Lung (tissue), 16 donors: ENCODE measurements around the gene TRABD. TPM values are rescaled to one million over a fixed set of nuclear protein-coding genes. Genes with fewer than 3 reads are reported as not detected.
"Not testable (repeated sequence)": the region's sequence is repeated elsewhere in the genome, so short reads cannot be mapped to it uniquely, and the experiment has no call there.

ENCODE experiments used
- ATAC-seq: fragments of 200-7000 bp; cut with Tn5 transposase; one replicate; pipeline ENCODE4 v1.9.1; 2020; ENCODE audit warnings: moderate number of reproducible peaks; ENCODE audit not compliant: insufficient read depth, low FRiP score
- DNase-seq, 3 donors: peaks; one replicate each; pipeline ENCODE4 v3.0.0-alpha.2; 2013 to 2017
- H3K27ac ChIP-seq, 2 donors: one replicate each; pipeline ENCODE4 v1.5.1; 2013; ENCODE audit warnings: mild to moderate bottlenecking in 2 of 2, moderate library complexity in 2 of 2, control low read depth in 1 of 2, inconsistent platforms in 1 of 2, low read depth in 1 of 2, low read length in 1 of 2
- H3K27me3 ChIP-seq, 3 donors: one replicate each; pipeline ENCODE4 v1.5.1; 2013; ENCODE audit warnings: low read length in 2 of 3; ENCODE audit not compliant: control insufficient read depth in 3 of 3, insufficient read depth in 3 of 3
- H3K36me3 ChIP-seq, 4 donors: one replicate each; pipeline ENCODE4 v1.5.1; 2013; ENCODE audit warnings: low read length in 4 of 4, mild to moderate bottlenecking in 1 of 4, moderate library complexity in 1 of 4; ENCODE audit not compliant: control insufficient read depth in 4 of 4, insufficient read depth in 4 of 4
- H3K4me1 ChIP-seq, 5 donors: one replicate each; pipeline ENCODE4 v1.5.1; 2013; ENCODE audit warnings: low read length in 5 of 5, mild to moderate bottlenecking in 2 of 5, moderate library complexity in 1 of 5; ENCODE audit not compliant: control insufficient read depth in 5 of 5, insufficient read depth in 5 of 5
- H3K4me3 ChIP-seq: one replicate; pipeline ENCODE4 v1.5.1; 2013; ENCODE audit warnings: mild to moderate bottlenecking, control low read depth, moderate library complexity
- H3K9ac ChIP-seq, 2 donors: one replicate each; pipeline ENCODE4 v1.5.1; 2013; ENCODE audit warnings: low read length in 2 of 2, control low read depth in 1 of 2; ENCODE audit not compliant: insufficient read depth in 1 of 2
- H3K9me3 ChIP-seq, 4 donors: one replicate each; pipeline ENCODE4 v1.5.1; 2013; ENCODE audit warnings: low read length in 3 of 4, mild to moderate bottlenecking in 1 of 4, moderate library complexity in 1 of 4; ENCODE audit not compliant: control insufficient read depth in 4 of 4, insufficient read depth in 3 of 4
- CTCF ChIP-seq: IDR thresholded peaks from 2 replicates; pipeline ENCODE4 v1.5.1; 2012; ENCODE audit warnings: mild to moderate bottlenecking; ENCODE audit errors: control extremely low read depth, extremely low read depth
- WGBS, 2 donors: extraction: QIAGEN DNeasy Blood & Tissue Kit; methylation state at CpG; one replicate each; pipeline ENCODE4 v1.1.7; 2013; 5-methylcytosine and 5-hydroxymethylcytosine counted together
- long read RNA-seq, 5 donors: transcript quantifications; one replicate each; lab custom pipeline, GENCODE V29; 2026
- polyA plus RNA-seq, 2 donors: library from polyadenylated mRNA; stranded (reverse); fragments of 200-250 nt; gene quantifications; one replicate each; pipeline ENCODE4 v1.2.1, GENCODE V29; 2013
- total RNA-seq, 2 donors: library from RNA; depleted of rRNA in 1 of 2; stranded (reverse); fragments of >200 nt in 1 of 2; gene quantifications; one replicate each; pipeline ENCODE4 v1.2.1, GENCODE V29; 2014 to 2021
- donor health status: control.
- donor health status: control.
- donor health status: Bipolar disorder and iron deficiency.
- donor health status: healthy.
- donor health status: DM: yes; HTN: yes; CAD: no.

TRABD gene, protein sequence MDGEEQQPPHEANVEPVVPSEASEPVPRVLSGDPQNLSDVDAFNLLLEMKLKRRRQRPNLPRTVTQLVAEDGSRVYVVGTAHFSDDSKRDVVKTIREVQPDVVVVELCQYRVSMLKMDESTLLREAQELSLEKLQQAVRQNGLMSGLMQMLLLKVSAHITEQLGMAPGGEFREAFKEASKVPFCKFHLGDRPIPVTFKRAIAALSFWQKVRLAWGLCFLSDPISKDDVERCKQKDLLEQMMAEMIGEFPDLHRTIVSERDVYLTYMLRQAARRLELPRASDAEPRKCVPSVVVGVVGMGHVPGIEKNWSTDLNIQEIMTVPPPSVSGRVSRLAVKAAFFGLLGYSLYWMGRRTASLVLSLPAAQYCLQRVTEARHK
- total RNA-seq (10 to 100 TPM; 16.2 to 70.3 TPM), polyA plus RNA-seq (10 to 100 TPM; 54.1 to 72.7 TPM)
- long read RNA-seq, donor 1, transcript TRABD-201 (10 exons, 2,329 nt): major isoform, 6 of 12 reads
- long read RNA-seq, donor 1, partial matches to known transcripts: 0 of 12 reads
- long read RNA-seq, donor 1, other reads (novel, unspliced or antisense): 0 of 12 reads
- long read RNA-seq, donor 2, partial matches to known transcripts: 9 of 13 reads
- long read RNA-seq, donor 2, other reads (novel, unspliced or antisense): 0 of 13 reads
- long read RNA-seq, donor 3, transcript TRABD-202 (10 exons, 2,272 nt): major isoform, 5 of 9 reads
- long read RNA-seq, donor 3, partial matches to known transcripts: 0 of 9 reads
- long read RNA-seq, donor 3, other reads (novel, unspliced or antisense): 0 of 9 reads
- long read RNA-seq, donor 4, partial matches to known transcripts: 0 of 4 reads
- long read RNA-seq, donor 4, other reads (novel, unspliced or antisense): 0 of 4 reads
- long read RNA-seq, donor 5, partial matches to known transcripts: 0 of 7 reads
- long read RNA-seq, donor 5, other reads (novel, unspliced or antisense): 0 of 7 reads

DNA sequence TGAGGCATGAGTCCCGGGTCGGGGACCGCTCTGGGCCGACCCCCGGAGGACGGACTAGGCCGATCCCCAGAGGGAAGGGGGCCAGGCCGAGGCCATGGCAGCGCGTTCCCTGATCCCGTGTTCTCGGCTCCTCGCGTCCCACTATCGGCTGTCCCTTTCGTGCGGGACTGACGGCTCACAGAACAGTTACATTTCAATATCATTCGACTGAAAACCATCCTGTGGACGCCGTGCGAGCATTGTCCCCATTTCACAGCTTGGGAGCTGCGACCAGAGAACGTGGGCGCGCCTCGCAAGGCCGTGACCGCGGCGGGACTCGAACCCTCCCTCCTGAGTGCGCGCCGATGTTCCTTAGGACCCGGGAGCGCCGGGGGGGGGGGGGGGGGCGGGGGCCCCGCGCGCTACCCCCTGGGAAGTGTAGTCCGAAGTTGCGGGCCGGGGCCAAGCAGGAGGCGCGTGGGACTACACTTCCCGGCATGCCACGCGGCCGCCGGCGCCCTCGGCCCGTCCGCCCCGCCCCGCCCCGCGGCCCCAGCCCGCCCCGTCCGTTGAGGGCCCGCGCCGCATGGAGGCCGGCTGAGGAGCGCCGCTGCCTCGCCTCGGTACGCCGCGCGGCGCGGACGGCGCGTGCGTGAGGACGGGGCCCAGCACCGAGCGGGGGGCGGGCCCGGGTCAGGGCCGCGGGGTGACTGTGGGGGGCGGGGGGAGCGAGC, at the start of gene TRABD:
TRABD (plus strand) TSS at position 539 of the 713 bp plus-strand sequence. CDS start 7,148 bp downstream, outside the sequence.
- Histone ChIP-seq H3K4me3 (peak within 1 kb of the TSS; percentile 62), H3K9me3 (peaks cover 0 to 2% (median 0%) of the 10 kb centered on the region in 4 donors), H3K27me3 (no peaks in the 10 kb centered on the region), H3K36me3 (no peaks in the 10 kb centered on the region), H3K27ac (peak within 1 kb of the TSS; percentile 43 to 72), H3K4me1 (peaks cover 5 to 34% (median 25%) of the 10 kb centered on the region in 5 donors), H3K9ac (peak within 1 kb of the TSS in 1 of 2 donors; percentile 68)
- ATAC-seq: peak; percentile 81
- DNase-seq: peak; percentile 88 to 95 (median 95)
- WGBS, 2 donors: 1 to 4% methylated on average over 32 to 86 of the region's 90 CpGs
- no peak for TF ChIP-seq CTCF

DNA sequence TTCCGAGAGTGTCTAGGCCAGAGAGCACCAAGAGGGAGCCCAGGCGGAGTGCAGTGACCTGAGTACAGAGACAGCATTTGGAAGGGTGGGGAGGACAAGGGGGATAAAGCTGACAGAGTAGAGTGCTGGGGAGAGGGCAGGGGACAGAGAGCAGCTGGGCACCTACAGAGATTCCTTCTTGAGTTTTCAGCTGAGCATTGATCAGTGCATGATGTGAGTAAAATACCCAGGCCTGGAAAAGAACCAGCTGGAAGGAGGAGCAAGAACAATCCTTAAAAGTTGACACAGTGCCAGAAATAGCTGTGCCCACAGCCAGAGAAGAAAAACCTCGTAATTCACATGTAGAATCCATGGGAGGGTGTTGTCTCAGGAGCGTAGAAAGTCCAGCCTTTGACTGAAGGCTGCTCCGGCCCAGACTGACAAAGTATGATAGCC, 49.1 kb upstream of the TRABD start:
- H3K4me1 ChIP-seq: peaks cover 0 to 18% (median 4%) of the 10 kb centered on the region in 5 donors
- no peak for ATAC-seq
- no peaks in the 10 kb centered on the region for H3K27me3 ChIP-seq
- H3K9me3 ChIP-seq: peaks cover 0 to 2% (median 0%) of the 10 kb centered on the region in 4 donors
- peak in 2 of 3 donors; percentile 38 to 43 for DNase-seq
- no peak overlapping the region for H3K27ac ChIP-seq
- no peak overlapping the region for H3K9ac ChIP-seq
- WGBS, 2 donors: 69 to 77% methylated on average over 5 of the region's 5 CpGs
- peaks cover 0 to 5% (median 0%) of the 10 kb centered on the region in 4 donors for H3K36me3 ChIP-seq
- H3K4me3 ChIP-seq: no peak overlapping the region
- no peak for TF ChIP-seq CTCF

DNA sequence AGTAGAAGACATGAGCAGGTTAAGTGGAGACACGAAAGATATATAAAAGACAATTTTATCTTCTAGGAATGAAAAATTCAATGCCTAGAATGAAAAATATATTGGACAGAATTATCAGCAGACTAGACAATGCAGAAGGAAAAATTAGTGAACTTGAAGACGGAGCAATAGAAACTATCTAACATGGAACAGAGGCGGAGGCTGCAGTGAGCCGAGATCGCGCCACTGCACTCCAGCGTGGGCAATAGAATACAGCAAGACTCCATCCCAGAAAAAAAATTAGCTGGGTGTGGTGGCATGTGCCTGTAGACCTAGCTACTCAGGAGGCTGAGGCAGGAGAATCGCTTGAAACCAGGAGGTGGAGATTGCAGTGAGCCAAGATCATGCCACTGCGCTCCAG, 48.4 kb upstream of the TRABD start:
- H3K4me3 ChIP-seq, H3K27ac ChIP-seq, DNase-seq, H3K9me3 ChIP-seq, H3K27me3 ChIP-seq, H3K9ac ChIP-seq, ATAC-seq, H3K36me3 ChIP-seq: not testable (repeated sequence)
- WGBS, 2 donors: 97 to 98% methylated on average over 9 of the region's 9 CpGs
- peaks cover 0 to 23% (median 4%) of the 10 kb centered on the region in 5 donors for H3K4me1 ChIP-seq
